Activated T-helper 1 cell treated with Interleukin-2 at 50 U/mL for 16 hours (primary cell): Measurements from ENCODE around the gene UCP3.

Experiments
- DNase-seq: peaks from one replicate; pipeline ENCODE4 v3.0.0-alpha.2; 2020; ENCODE audit warnings: low read depth

UCP3 gene

GRCh38 chr11:73977856-73978519, 30.9 kb downstream of the UCP3 start:
- no peak for DNase-seq

- DNase-seq: no peak
These were observed 32.3 kb downstream of the UCP3 start for GRCh38 chr11:73976451-73977151.

- DNase-seq: no peak
These were observed 33.5 kb downstream of the UCP3 start for GRCh38 chr11:73975479-73975757.

GRCh38 chr11:73974604-73975478, 34.0 kb downstream of the UCP3 start:
- no peak for DNase-seq

- no peak for DNase-seq
These were observed 36.0 kb downstream of the UCP3 start for GRCh38 chr11:73972620-73973449.

GRCh38 chr11:73972187-73972586, 36.7 kb downstream of the UCP3 start:
- DNase-seq: no peak

- no peak for DNase-seq
These were observed 37.6 kb downstream of the UCP3 start for GRCh38 chr11:73971175-73971719.

- DNase-seq: no peak
These were observed 38.7 kb downstream of the UCP3 start for GRCh38 chr11:73969991-73970800.

GRCh38 chr11:73969091-73969490, 39.8 kb downstream of the UCP3 start:
- DNase-seq: no peak

GRCh38 chr11:73968356-73968966, 40.4 kb downstream of the UCP3 start:
- DNase-seq: no peak

- no peak for DNase-seq
These were observed 43.1 kb downstream of the UCP3 start for GRCh38 chr11:73965764-73966121.

GRCh38 chr11:73965076-73965763, 43.7 kb downstream of the UCP3 start:
- DNase-seq: no peak

GRCh38 chr11:73963861-73964260, 45.0 kb downstream of the UCP3 start:
- no peak for DNase-seq

GRCh38 chr11:73962101-73962705, 46.7 kb downstream of the UCP3 start:
- no peak for DNase-seq

GRCh38 chr11:73961321-73961720, 47.6 kb downstream of the UCP3 start:
- no peak for DNase-seq

GRCh38 chr11:73958521-73959141, 50.3 kb downstream of the UCP3 start:
- DNase-seq: no peak

- DNase-seq: no peak
These were observed 51.1 kb downstream of the UCP3 start for GRCh38 chr11:73957654-73958361.

GRCh38 chr11:73956876-73957653, 51.8 kb downstream of the UCP3 start:
- no peak for DNase-seq
